CD4-positive, alpha-beta T cell (primary cell): Measurements from ENCODE around the gene MAST4. TPM values are rescaled to one million over a fixed set of nuclear protein-coding genes. Genes with fewer than 3 reads are reported as not detected.

ENCODE experiments used
- ATAC-seq: fragments of 200-7000 bp; cut with Tn5 transposase; one replicate; pipeline ENCODE4 v1.10.0; 2022; ENCODE audit warnings: mild to moderate bottlenecking; ENCODE audit not compliant: poor library complexity
- CTCF ChIA-PET: fragments of 350-600 bp; sonication (Branson Sonifier 250); formaldehyde crosslinking; loops from one replicate; lab custom pipeline; 2021; ENCODE audit warnings: antibody characterized with exemption, inconsistent platforms; lab: Charles Lee
- POLR2A ChIA-PET: fragments of 350-600 bp; sonication (Branson Sonifier 250); formaldehyde crosslinking; loops from one replicate; lab custom pipeline; 2021; ENCODE audit warnings: antibody characterized with exemption, inconsistent platforms; lab: Charles Lee
- DNase-seq, 14 experiments: peaks; one replicate each; pipeline ENCODE4 v3.0.0-alpha.2; 2013 to 2020; ENCODE audit warnings: mixed read lengths in 2 of 14
- H3K27ac ChIP-seq, 2 donors: one replicate each; pipeline versions ENCODE4 v1.5.1 to v1.7.0; 2013; ENCODE audit warnings: low read length in 2 of 2, low read depth in 1 of 2, mild to moderate bottlenecking in 1 of 2
- H3K27me3 ChIP-seq, 2 experiments: 1 replicate in 1 of 2; 2 replicates in 1 of 2; pipeline versions ENCODE4 v1.6.1 to v1.7.0; 2013; ENCODE audit warnings: low read length in 2 of 2, control low read depth in 1 of 2, mild to moderate bottlenecking in 1 of 2, moderate library complexity in 1 of 2; ENCODE audit not compliant: insufficient read depth in 2 of 2, control insufficient read depth in 1 of 2
- H3K36me3 ChIP-seq: one replicate; pipeline ENCODE4 v1.6.1; 2013; ENCODE audit warnings: low read length, control low read depth; ENCODE audit not compliant: insufficient read depth
- H3K4me1 ChIP-seq: one replicate; pipeline ENCODE4 v1.6.1; 2013; ENCODE audit warnings: low read length, control low read depth; ENCODE audit not compliant: insufficient read depth
- H3K4me3 ChIP-seq: one replicate; pipeline ENCODE4 v1.5.1; 2013; ENCODE audit warnings: mild to moderate bottlenecking, low read length, moderate library complexity
- H3K9me3 ChIP-seq, 2 experiments: 1 replicate in 1 of 2; 2 replicates in 1 of 2; pipeline versions ENCODE4 v1.6.1 to v1.7.0; 2013; ENCODE audit warnings: low read length in 2 of 2, mild to moderate bottlenecking in 2 of 2, control low read depth in 1 of 2, moderate library complexity in 1 of 2; ENCODE audit not compliant: control insufficient read depth in 1 of 2, insufficient read depth in 1 of 2
- H3K27ac Mint-ChIP-seq: one replicate; pipeline ENCODE4 v1.8.0; 2020; ENCODE audit warnings: mixed read lengths
- H3K27me3 Mint-ChIP-seq: one replicate; pipeline ENCODE4 v1.8.0; 2021; ENCODE audit warnings: mixed read lengths
- H3K36me3 Mint-ChIP-seq: one replicate; pipeline ENCODE4 v1.8.0; 2021; ENCODE audit warnings: low read depth, mixed read lengths
- H3K4me1 Mint-ChIP-seq: one replicate; pipeline ENCODE4 v1.8.0; 2021; ENCODE audit warnings: low read depth, mixed read lengths
- H3K4me3 Mint-ChIP-seq: one replicate; pipeline ENCODE4 v1.8.0; 2020; ENCODE audit warnings: mild to moderate bottlenecking, mixed read lengths
- H3K9me3 Mint-ChIP-seq: one replicate; pipeline ENCODE4 v1.8.0; 2020; ENCODE audit warnings: mixed read lengths
- intact Hi-C, 2 experiments: fragments of 100-400 bp; cut with DNase I in 1 of 2; cut with micrococcal nuclease in 1 of 2; formaldehyde crosslinking; loops; one replicate each; pipeline versions ENCODE4 v1.15.1 to v1.9.0; 2023 to 2025; cut with DNase I, micrococcal nuclease
- total RNA-seq, 174 experiments: library from RNA in 2 of 174; stranded (reverse) in 2 of 174; gene quantifications; one replicate each; pipeline ENCODE4 v1.2.3 and lab custom pipeline; 2021 to 2026
- TF ChIP-seq, protein P1 (sequence below): fragments of 200-600 bp; IDR thresholded peaks from one replicate; pipeline ENCODE4 v1.8.0; 2022; ENCODE audit warnings: antibody characterized with exemption, mild to moderate bottlenecking

MAST4 gene
- total RNA-seq, 2 experiments from 2014 or later: 21.3 to 21.6 TPM

DNA sequence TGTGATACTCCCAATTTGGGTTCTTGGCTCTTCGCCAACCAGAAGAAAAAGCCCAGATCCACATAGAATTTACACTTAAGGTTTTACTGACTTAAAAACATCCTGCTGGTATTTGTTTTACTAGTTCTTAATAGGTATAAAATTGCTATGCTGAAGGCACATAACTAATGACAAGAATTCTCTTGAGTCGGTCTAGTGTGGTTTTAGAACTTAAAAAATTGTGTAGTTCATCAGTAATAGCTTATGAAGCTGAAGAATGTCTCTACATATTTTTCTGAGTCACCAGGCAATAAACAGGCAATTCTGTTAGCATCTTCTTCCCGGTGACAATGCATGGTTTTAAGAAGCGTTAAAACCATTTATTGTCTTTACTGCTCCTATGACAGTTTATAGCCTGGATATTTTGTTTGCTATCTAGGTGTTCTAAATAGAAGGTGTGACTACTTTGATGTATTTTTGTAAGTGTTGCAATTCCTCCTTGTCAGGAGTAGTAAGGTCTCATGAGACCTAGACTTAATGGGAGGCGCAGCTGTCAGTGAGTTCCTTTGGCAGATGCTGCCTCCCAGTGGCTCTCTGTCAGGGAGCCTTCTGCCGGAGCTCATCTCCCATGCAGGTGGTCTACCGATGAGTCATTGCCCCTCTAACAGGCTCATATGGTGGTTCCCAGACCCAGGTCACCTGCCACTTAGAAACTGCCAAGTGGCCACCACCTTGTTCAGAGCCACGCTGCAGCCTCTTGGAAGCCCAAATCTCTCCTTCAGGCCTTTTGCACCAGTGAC is 173.8 kb downstream of the MAST4 start:
- CTCF ChIA-PET: no interaction called here
- Histone ChIP-seq H3K9me3 (no peaks in the 10 kb centered on the region), H3K36me3 (no peaks in the 10 kb centered on the region), H3K4me3 (no peak overlapping the region), H3K4me1 (no peaks in the 10 kb centered on the region), H3K27ac (no peak overlapping the region), H3K27me3 (no peaks in the 10 kb centered on the region)
- no peaks in the 10 kb centered on the region for H3K9me3 Mint-ChIP-seq
- TF ChIP-seq, protein P1, sequence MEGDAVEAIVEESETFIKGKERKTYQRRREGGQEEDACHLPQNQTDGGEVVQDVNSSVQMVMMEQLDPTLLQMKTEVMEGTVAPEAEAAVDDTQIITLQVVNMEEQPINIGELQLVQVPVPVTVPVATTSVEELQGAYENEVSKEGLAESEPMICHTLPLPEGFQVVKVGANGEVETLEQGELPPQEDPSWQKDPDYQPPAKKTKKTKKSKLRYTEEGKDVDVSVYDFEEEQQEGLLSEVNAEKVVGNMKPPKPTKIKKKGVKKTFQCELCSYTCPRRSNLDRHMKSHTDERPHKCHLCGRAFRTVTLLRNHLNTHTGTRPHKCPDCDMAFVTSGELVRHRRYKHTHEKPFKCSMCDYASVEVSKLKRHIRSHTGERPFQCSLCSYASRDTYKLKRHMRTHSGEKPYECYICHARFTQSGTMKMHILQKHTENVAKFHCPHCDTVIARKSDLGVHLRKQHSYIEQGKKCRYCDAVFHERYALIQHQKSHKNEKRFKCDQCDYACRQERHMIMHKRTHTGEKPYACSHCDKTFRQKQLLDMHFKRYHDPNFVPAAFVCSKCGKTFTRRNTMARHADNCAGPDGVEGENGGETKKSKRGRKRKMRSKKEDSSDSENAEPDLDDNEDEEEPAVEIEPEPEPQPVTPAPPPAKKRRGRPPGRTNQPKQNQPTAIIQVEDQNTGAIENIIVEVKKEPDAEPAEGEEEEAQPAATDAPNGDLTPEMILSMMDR: no peak
- POLR2A ChIA-PET: no interaction called here
- intact Hi-C loops: no loop called here
- DNase-seq: no peak
- H3K27ac Mint-ChIP-seq: no peak overlapping the region
- no peak overlapping the region for H3K4me3 Mint-ChIP-seq
- no peaks in the 10 kb centered on the region for H3K36me3 Mint-ChIP-seq
- H3K27me3 Mint-ChIP-seq: no peaks in the 10 kb centered on the region
- no peaks in the 10 kb centered on the region for H3K4me1 Mint-ChIP-seq
- ATAC-seq: no peak

DNA sequence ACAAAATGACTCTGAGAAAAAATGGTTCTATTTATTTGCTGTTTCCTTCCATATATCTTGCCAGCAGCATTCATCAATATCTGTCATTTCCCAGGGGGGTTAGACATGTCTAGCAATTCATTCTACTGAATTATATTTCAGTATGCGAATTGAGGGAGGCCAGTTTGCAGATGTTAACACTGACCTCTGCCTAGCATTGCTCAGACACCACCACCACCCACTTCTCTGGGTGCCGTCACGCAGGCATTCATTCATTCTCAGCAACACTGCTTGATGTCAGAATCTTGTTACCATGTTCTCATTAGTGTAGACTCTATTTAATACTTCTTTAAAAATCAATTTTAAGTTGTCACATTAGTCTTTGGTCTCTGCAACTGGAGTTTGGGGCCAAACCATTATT is 181.7 kb downstream of the MAST4 start:
- Histone ChIP-seq H3K27ac (no peak overlapping the region), H3K27me3 (no peaks in the 10 kb centered on the region), H3K36me3 (no peaks in the 10 kb centered on the region), H3K9me3 (no peaks in the 10 kb centered on the region), H3K4me3 (no peak overlapping the region), H3K4me1 (no peaks in the 10 kb centered on the region)
- no peaks in the 10 kb centered on the region for H3K4me1 Mint-ChIP-seq
- TF ChIP-seq, protein P1: no peak
- no peaks in the 10 kb centered on the region for H3K27me3 Mint-ChIP-seq
- H3K36me3 Mint-ChIP-seq: no peaks in the 10 kb centered on the region
- POLR2A ChIA-PET: no interaction called here
- ATAC-seq (no peak), DNase-seq (no peak)
- no peak overlapping the region for H3K27ac Mint-ChIP-seq
- H3K9me3 Mint-ChIP-seq: no peaks in the 10 kb centered on the region
- CTCF ChIA-PET: no interaction called here
- intact Hi-C loops: no loop called here
- H3K4me3 Mint-ChIP-seq: no peak overlapping the region

- DNase-seq: no peak
- no peaks in the 10 kb centered on the region for H3K27me3 ChIP-seq
- no peak overlapping the region for H3K27ac Mint-ChIP-seq
- no peaks in the 10 kb centered on the region for H3K36me3 ChIP-seq
- TF ChIP-seq, protein P1: no peak
- intact Hi-C loops: no loop called here
- CTCF ChIA-PET: interaction anchor here (0.7 kb wide), 1 partner anchor 70 kb away, joined by 3 read pairs; no protein-coding TSS in a partner anchor
- ATAC-seq: no peak
- POLR2A ChIA-PET: no interaction called here
- no peak overlapping the region for H3K4me3 ChIP-seq
- H3K27ac ChIP-seq: no peak overlapping the region
- H3K27me3 Mint-ChIP-seq: no peaks in the 10 kb centered on the region
- H3K4me3 Mint-ChIP-seq: no peak overlapping the region
- H3K9me3 Mint-ChIP-seq: no peaks in the 10 kb centered on the region
- H3K4me1 ChIP-seq: no peaks in the 10 kb centered on the region
- no peaks in the 10 kb centered on the region for H3K36me3 Mint-ChIP-seq
- no peaks in the 10 kb centered on the region for H3K9me3 ChIP-seq
- no peaks in the 10 kb centered on the region for H3K4me1 Mint-ChIP-seq
Measured at GRCh38 chr5:66779528-66779927, 183.3 kb downstream of the MAST4 start.
